ENCODE data around the gene FIBP.

The FIBP gene

GRCh38 chr11:65888163-65888814, at the start of gene FIBP:
TSS of gene FIBP (minus strand) at chr11:65888471. CDS start at chr11:65888418, 53 bp downstream.
- DNase-seq: peak; percentile 86 to 94 (median 90)

- DNase-seq: no peak
Observed at GRCh38 chr11:65937766-65938165, 49.5 kb upstream of the FIBP start.

GRCh38 chr11:65934014-65934413, 45.7 kb upstream of the FIBP start:
- DNase-seq: no peak

GRCh38 chr11:65932558-65932919, 44.3 kb upstream of the FIBP start:
- DNase-seq: peak in 1 of 6 experiments; percentile 5

- DNase-seq: no peak
Observed at GRCh38 chr11:65931773-65932557, 43.7 kb upstream of the FIBP start.

- no peak for DNase-seq
Observed at GRCh38 chr11:65928667-65929066, 40.4 kb upstream of the FIBP start.

- DNase-seq: peak; percentile 52 to 81 (median 76)
Observed at GRCh38 chr11:65927904-65928397, 39.7 kb upstream of the FIBP start.

- DNase-seq: no peak
Observed at GRCh38 chr11:65925397-65925796, 37.1 kb upstream of the FIBP start.

GRCh38 chr11:65922565-65922964, 34.3 kb upstream of the FIBP start:
- DNase-seq: no peak

GRCh38 chr11:65921876-65922275, 33.6 kb upstream of the FIBP start:
- no peak for DNase-seq

GRCh38 chr11:65921033-65921555, 32.8 kb upstream of the FIBP start:
- no peak for DNase-seq

- no peak for DNase-seq
Observed at GRCh38 chr11:65920372-65920802, 32.1 kb upstream of the FIBP start.

- peak in 3 of 6 experiments; percentile 54 to 73 (median 70) for DNase-seq
Observed at GRCh38 chr11:65919573-65920371, 31.5 kb upstream of the FIBP start.

GRCh38 chr11:65919141-65919572, 30.9 kb upstream of the FIBP start, which contains the start of gene DRAP1:
TSS of gene DRAP1 (plus strand) at chr11:65919426. CDS start at chr11:65919502, 76 bp downstream.
- peak; percentile 96 to 99 (median 97) for DNase-seq

GRCh38 chr11:65918211-65919140, 30.2 kb upstream of the FIBP start, which contains the start of gene C11orf68:
TSS of gene C11orf68 (minus strand) at chr11:65919062. CDS start at chr11:65919031, 31 bp downstream.
- peak in 1 of 6 experiments; percentile 43 for DNase-seq

- DNase-seq: no peak
Observed at GRCh38 chr11:65917434-65918210, 29.4 kb upstream of the FIBP start.

- DNase-seq: no peak
Observed at GRCh38 chr11:65917077-65917433, 28.8 kb upstream of the FIBP start.

- DNase-seq: no peak
Observed at GRCh38 chr11:65916391-65916790, 28.1 kb upstream of the FIBP start.

- DNase-seq: no peak
Observed at GRCh38 chr11:65915821-65916251, 27.6 kb upstream of the FIBP start.

- DNase-seq: no peak
Observed at GRCh38 chr11:65915101-65915820, 27.0 kb upstream of the FIBP start.
